ENCODE data around the gene SHROOM3. TPM values are rescaled to one million over a fixed set of nuclear protein-coding genes. Genes with fewer than 3 reads are reported as not detected.

The SHROOM3 gene
- total RNA-seq, 2 experiments from 2014 or later: not detected

DNA sequence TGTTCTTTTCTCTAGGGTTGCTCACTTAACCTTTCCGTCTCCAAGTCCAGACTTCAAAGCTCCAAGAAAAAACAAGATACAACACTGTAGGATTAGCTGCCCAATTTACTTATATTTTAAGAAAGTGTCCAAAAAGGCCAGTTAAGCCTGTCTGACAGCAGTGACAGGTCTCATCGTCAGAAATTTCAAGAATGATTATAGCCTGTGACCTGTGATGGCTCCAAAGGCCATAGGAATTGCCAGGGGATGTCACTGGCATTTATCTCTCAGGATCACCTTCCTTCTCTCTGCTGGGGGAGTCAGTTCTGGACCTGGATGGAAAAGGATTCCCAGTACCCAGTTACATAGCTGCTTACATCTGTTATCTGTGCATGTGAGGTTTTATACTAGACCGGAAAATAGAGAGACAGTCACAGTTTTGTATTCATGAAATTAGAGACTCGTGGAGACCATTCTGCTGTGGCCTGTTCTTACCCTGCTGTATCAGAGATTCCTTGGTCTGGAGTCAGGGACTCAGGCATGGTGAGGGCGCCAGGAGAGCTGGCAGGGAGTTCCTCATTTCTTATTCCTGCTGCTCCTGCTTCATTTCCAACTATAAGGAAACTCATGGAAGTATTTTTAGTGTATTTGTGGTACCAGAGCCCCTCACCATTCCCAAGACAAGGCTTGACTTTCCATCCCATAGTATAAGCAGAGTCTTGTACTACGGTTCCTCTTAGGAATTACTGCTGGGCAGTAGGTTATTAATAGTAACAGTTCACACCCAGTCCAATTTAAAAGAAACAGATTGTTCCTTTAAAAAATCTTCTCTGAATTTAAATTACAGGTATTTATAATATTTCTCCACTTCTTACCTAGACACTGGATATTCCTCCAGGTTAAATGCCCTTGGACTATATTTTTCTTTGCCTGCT lies 220.8 kb downstream of the SHROOM3 start:
- peaks cover 4% of the 10 kb centered on the region for H3K27me3 Mint-ChIP-seq
- H3K27ac Mint-ChIP-seq: no peak overlapping the region
- no peaks in the 10 kb centered on the region for H3K9me3 Mint-ChIP-seq
- no peak overlapping the region for H3K4me3 Mint-ChIP-seq
- no peaks in the 10 kb centered on the region for H3K4me1 Mint-ChIP-seq
- CTCF ChIA-PET: no interaction called here
- no peak for DNase-seq
- POLR2A ChIA-PET: no interaction called here
- H3K36me3 Mint-ChIP-seq (ENCODE audit: low read depth): no peaks in the 10 kb centered on the region

- Mint-ChIP-seq H3K4me1 (no peaks in the 10 kb centered on the region), H3K4me3 (no peak overlapping the region), H3K36me3 (ENCODE audit: low read depth) (no peaks in the 10 kb centered on the region), H3K27me3 (peaks cover 4% of the 10 kb centered on the region), H3K27ac (no peak overlapping the region), H3K9me3 (no peaks in the 10 kb centered on the region)
- no peak for DNase-seq
- CTCF ChIA-PET: no interaction called here
- POLR2A ChIA-PET: no interaction called here
Observed at GRCh38 chr4:76657443-76657842, 222.4 kb downstream of the SHROOM3 start.

GRCh38 chr4:76658231-76659102 lies 223.4 kb downstream of the SHROOM3 start:
- no peak overlapping the region for H3K27ac Mint-ChIP-seq
- H3K36me3 Mint-ChIP-seq (ENCODE audit: low read depth): no peaks in the 10 kb centered on the region
- H3K4me1 Mint-ChIP-seq: no peaks in the 10 kb centered on the region
- ChIA-PET CTCF (no interaction called here), POLR2A (no interaction called here)
- H3K4me3 Mint-ChIP-seq: no peak overlapping the region
- no peaks in the 10 kb centered on the region for H3K9me3 Mint-ChIP-seq
- H3K27me3 Mint-ChIP-seq: peaks cover 4% of the 10 kb centered on the region
- DNase-seq: no peak

- H3K9me3 Mint-ChIP-seq: no peaks in the 10 kb centered on the region
- no peak overlapping the region for H3K4me3 Mint-ChIP-seq
- no peaks in the 10 kb centered on the region for H3K36me3 Mint-ChIP-seq (ENCODE audit: low read depth)
- DNase-seq: no peak
- no peaks in the 10 kb centered on the region for H3K4me1 Mint-ChIP-seq
- POLR2A ChIA-PET: no interaction called here
- peaks cover 4% of the 10 kb centered on the region for H3K27me3 Mint-ChIP-seq
- H3K27ac Mint-ChIP-seq: no peak overlapping the region
- CTCF ChIA-PET: no interaction called here
Observed at GRCh38 chr4:76659103-76659490, 224.1 kb downstream of the SHROOM3 start.

- H3K4me1 Mint-ChIP-seq: peaks cover 9% of the 10 kb centered on the region
- H3K27me3 Mint-ChIP-seq: peaks cover 4% of the 10 kb centered on the region
- no peak overlapping the region for H3K27ac Mint-ChIP-seq
- no peak for DNase-seq
- ChIA-PET CTCF (interaction anchor here (0.6 kb wide), 1 partner anchor 20 kb away, joined by 4 read pairs; no protein-coding TSS in a partner anchor), POLR2A (no interaction called here)
- no peaks in the 10 kb centered on the region for H3K36me3 Mint-ChIP-seq (ENCODE audit: low read depth)
- no peak overlapping the region for H3K4me3 Mint-ChIP-seq
- no peaks in the 10 kb centered on the region for H3K9me3 Mint-ChIP-seq
Observed at GRCh38 chr4:76663824-76664223, 228.8 kb downstream of the SHROOM3 start.

DNA sequence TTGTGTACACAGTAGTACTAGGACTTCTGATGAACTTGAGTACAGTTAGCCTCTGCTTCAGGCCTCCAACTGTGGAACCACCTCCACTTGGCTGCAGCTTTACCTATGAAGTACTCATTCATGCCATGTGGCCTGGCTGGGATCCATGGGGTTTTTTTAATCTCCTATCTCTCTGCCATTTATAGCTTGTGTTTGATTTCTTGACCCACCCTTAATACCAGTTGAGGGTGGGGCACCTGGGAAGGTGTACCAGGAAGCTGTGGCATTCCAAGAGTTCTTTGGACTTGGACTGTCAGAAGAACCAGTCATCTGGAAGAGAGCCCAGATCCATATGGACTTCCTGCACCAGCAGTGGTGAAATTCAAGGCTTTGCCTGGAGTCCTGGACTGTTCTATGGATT lies 230.1 kb downstream of the SHROOM3 start:
- Mint-ChIP-seq H3K27me3 (peaks cover under 1% of the 10 kb centered on the region), H3K27ac (no peak overlapping the region), H3K4me3 (no peak overlapping the region), H3K9me3 (no peaks in the 10 kb centered on the region), H3K4me1 (peaks cover 9% of the 10 kb centered on the region), H3K36me3 (ENCODE audit: low read depth) (no peaks in the 10 kb centered on the region)
- POLR2A ChIA-PET: no interaction called here
- CTCF ChIA-PET: interaction anchor here (1.2 kb wide), 1 partner anchor 15 kb away, joined by 3 read pairs; no protein-coding TSS in a partner anchor
- DNase-seq: no peak

DNA sequence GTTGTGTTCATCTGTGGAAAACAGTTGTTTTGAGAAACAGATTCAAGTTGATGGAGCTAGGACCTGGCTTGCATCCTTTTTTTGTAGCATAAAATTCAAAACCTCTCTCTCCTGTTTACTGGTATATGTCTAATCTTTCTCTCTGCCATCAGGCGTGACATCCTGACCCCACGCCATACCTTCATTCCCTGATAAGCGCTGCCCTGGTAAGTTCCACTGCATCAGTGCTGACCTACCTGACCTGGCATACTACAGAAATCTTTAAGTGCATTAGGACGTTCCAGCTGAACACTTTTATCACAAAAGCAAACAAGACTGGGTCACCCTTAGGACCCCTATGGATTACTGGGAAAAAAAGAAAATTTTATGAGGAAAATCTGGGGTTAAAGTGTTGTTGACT lies 230.7 kb downstream of the SHROOM3 start:
- no peaks in the 10 kb centered on the region for H3K9me3 Mint-ChIP-seq
- H3K27me3 Mint-ChIP-seq: no peaks in the 10 kb centered on the region
- H3K36me3 Mint-ChIP-seq (ENCODE audit: low read depth): no peaks in the 10 kb centered on the region
- H3K4me3 Mint-ChIP-seq: no peak overlapping the region
- H3K4me1 Mint-ChIP-seq: peaks cover 9% of the 10 kb centered on the region
- DNase-seq: no peak
- CTCF ChIA-PET: interaction anchor here (1.2 kb wide), 1 partner anchor 16 kb away, joined by 3 read pairs; no protein-coding TSS in a partner anchor
- POLR2A ChIA-PET: no interaction called here
- H3K27ac Mint-ChIP-seq: no peak overlapping the region

DNA sequence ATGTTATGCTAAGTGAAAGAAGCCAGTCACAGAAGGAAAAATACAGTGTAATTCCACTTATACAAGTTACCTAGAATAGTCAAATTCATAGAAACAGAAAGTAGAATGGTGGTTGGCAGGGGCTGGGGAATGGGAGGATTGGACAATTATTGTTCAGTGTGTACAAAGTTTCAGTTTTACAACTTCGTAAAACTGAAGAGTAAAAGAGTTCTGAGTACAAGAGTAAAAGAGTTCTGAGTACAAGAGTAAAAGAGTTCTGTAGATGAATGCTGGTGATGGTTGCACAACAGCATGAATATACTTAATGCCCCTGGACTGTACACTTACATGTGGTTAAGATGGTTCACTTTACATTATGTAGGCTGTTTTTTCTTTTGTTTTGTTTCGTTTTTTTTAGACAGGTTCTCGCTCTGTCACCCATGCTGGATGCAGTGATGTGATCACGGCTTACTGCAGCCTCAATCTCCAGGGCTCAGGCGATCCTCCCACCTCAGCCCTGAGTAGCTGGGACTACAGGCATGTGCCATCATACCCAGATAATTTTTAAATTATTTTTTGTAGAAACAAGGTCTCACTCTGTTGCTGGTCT lies 232.0 kb downstream of the SHROOM3 start:
- ChIA-PET CTCF (no interaction called here), POLR2A (no interaction called here)
- no peak overlapping the region for H3K4me3 Mint-ChIP-seq
- H3K9me3 Mint-ChIP-seq: no peaks in the 10 kb centered on the region
- H3K27me3 Mint-ChIP-seq: peaks cover 3% of the 10 kb centered on the region
- DNase-seq: no peak
- peaks cover 9% of the 10 kb centered on the region for H3K4me1 Mint-ChIP-seq
- H3K27ac Mint-ChIP-seq: peak overlapping the region; percentile 55
- H3K36me3 Mint-ChIP-seq (ENCODE audit: low read depth): no peaks in the 10 kb centered on the region

- peaks cover 3% of the 10 kb centered on the region for H3K27me3 Mint-ChIP-seq
- CTCF ChIA-PET: no interaction called here
- POLR2A ChIA-PET: no interaction called here
- no peaks in the 10 kb centered on the region for H3K9me3 Mint-ChIP-seq
- H3K4me3 Mint-ChIP-seq: no peak overlapping the region
- H3K36me3 Mint-ChIP-seq (ENCODE audit: low read depth): no peaks in the 10 kb centered on the region
- peaks cover 9% of the 10 kb centered on the region for H3K4me1 Mint-ChIP-seq
- DNase-seq: no peak
- no peak overlapping the region for H3K27ac Mint-ChIP-seq
Observed at GRCh38 chr4:76670631-76671030, 235.6 kb downstream of the SHROOM3 start.

GRCh38 chr4:76673362-76673761 lies 238.3 kb downstream of the SHROOM3 start:
- Mint-ChIP-seq H3K4me3 (no peak overlapping the region), H3K9me3 (no peaks in the 10 kb centered on the region), H3K27ac (no peak overlapping the region), H3K36me3 (ENCODE audit: low read depth) (no peaks in the 10 kb centered on the region), H3K4me1 (no peaks in the 10 kb centered on the region), H3K27me3 (peaks cover 3% of the 10 kb centered on the region)
- ChIA-PET CTCF (no interaction called here), POLR2A (interaction anchor here (0.6 kb wide), 1 partner anchor 279 kb away, joined by 3 read pairs; no protein-coding TSS in a partner anchor)
- DNase-seq: no peak

GRCh38 chr4:76674983-76675382 lies 240.0 kb downstream of the SHROOM3 start:
- no peaks in the 10 kb centered on the region for H3K9me3 Mint-ChIP-seq
- ChIA-PET POLR2A (no interaction called here), CTCF (no interaction called here)
- H3K27me3 Mint-ChIP-seq: peaks cover 3% of the 10 kb centered on the region
- no peak for DNase-seq
- no peak overlapping the region for H3K27ac Mint-ChIP-seq
- H3K4me1 Mint-ChIP-seq: no peaks in the 10 kb centered on the region
- H3K36me3 Mint-ChIP-seq (ENCODE audit: low read depth): no peaks in the 10 kb centered on the region
- no peak overlapping the region for H3K4me3 Mint-ChIP-seq

DNA sequence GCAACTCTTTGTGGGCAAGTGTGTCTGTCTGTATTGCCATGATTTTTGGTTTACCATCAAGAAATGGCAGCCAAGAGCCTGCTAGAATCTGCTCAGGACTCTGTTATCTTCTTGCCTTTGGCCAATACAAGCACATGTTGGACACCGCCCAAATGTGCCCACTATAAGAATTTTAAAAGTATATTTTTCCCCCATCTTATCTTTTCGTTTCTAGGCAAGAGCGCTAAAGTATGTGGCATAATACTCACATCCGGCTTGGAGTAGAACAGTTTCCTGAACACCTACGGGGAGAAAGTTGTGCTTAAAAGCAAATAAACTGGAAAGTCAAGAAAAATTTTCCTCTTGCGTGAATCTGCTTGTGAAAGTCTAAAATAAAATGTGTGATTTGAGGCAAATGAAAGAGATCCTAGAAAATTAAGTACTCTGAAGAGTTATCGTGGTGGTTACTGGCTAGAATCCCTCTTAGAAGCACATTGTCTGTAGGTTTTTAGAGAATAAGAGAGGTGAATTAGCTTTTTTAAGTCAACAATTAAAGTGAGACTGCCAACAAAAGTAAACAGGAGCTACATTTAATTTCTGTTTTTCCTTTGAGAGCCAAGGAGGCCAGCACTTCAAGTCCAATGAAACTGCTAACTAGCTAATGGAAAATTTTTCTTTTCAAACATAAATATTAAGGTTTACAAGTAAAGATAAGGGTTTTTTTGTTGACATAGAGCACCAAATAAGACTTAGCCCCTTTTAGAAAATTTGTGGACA lies 242.7 kb downstream of the SHROOM3 start:
- ChIA-PET CTCF (no interaction called here), POLR2A (no interaction called here)
- Mint-ChIP-seq H3K27ac (no peak overlapping the region), H3K27me3 (peaks cover 8% of the 10 kb centered on the region), H3K4me3 (no peak overlapping the region), H3K4me1 (no peaks in the 10 kb centered on the region), H3K9me3 (no peaks in the 10 kb centered on the region), H3K36me3 (ENCODE audit: low read depth) (no peaks in the 10 kb centered on the region)
- DNase-seq: no peak

All from activated CD4-positive, alpha-beta T cell treated with anti-CD3 and anti-CD28 coated beads, Interleukin-2, amount 10 ng/mL, durations not matched to agents 7 days and 5 days (primary cell).